Fibroblast of peridontal ligament (primary cell): ENCODE results near the gene CFAP410.
A peak's percentile ranks its signal among the peaks of the same experiment; 100 is the strongest.

Source experiments
- DNase-seq: peaks from one replicate; pipeline ENCODE4 v3.0.0-alpha.2; 2010; ENCODE audit errors: extremely low read depth

CFAP410 gene

DNA sequence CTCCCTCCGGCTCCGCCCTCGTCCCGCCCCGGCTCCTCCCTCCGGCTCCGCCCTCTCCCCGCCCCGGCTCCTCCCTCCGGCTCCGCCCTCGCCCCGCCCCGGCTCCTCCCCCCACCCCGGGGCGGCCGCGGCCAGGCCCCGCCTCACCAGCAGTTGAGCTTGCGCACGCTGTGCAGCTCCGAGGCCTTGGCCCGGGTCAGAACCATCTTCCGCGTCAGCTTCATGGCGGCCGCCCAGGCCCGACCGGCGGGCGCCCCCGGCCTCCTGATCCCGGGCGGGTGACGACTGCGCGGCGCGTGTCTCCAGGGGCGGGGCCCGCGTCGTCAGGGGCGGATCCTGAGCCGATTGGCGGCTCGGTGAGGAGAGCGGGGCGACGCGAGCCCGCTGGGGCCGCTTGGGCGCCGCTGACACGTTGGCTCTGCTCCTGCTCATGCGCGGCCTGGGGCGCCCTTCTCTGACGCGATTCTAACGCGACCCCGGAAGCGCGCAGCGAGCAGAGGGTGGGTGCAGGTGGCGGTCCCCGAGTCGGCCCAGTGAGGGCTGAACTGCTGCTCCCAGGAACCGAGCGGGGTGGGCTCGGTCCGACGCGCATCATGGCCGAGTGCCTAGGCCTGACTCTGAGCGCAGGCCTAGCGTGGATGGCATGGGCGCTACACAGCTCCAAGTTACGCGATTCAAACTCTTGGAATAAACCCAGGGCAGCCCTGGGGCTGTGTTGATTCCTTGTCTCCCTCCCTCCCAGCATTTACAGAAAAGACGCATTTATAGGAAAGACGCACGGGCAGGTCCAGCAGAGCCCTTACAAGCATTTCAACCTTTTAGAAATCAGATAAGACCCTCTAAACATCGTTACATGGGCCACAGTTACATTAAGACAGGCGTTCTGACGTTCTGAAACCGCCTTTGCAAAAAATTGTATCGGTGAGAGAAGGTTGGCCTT lies at the start of gene CFAP410:
Gene CFAP410 (minus strand): TSS at position 420 of the 940 bp plus-strand sequence. CDS start 196 bp downstream, at position 224.
- DNase-seq, result peak; percentile 91

- no peak for DNase-seq
These were observed 45.8 kb upstream of the CFAP410 start for GRCh38 chr21:44384968-44385367.

DNA sequence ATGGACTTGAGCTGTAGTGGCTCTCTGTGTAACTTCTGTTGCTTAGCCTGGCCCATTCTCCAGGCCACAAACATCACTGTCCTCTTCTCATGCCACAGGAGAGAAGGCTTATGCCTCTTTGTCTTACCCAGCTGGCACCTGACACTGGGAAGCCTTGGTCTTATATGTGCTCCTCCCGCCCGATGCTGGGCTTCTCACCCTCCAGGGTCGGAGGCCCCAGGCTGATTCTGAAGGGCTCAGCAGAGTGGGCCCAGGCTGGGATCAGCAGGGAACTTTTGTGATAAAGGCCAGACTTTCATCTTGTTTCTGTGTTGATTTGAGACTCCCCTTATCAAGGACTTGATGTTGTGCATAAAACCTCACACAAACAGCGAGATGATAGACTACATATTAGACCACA lies 44.0 kb upstream of the CFAP410 start:
- no peak for DNase-seq

DNA sequence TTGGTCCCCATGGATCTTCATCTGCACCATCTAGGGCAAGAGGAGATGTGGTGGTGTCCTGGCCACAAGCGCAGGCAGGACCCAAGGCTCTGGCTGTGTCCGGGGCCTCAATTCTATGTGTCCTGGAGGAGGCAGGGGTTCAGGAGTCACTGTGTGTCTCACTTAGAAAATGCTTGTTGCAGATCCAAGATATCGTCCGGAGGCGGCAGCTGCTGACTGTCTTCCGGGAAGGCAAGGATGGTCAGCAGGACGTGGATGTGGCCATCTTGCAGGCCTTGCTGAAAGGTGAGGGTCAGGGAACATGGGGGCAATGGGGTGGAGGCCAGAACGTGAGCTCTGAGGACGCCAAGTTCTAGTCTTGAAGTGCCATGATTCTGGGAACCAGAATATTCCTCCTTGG lies 43.3 kb upstream of the CFAP410 start:
- no peak for DNase-seq

DNA sequence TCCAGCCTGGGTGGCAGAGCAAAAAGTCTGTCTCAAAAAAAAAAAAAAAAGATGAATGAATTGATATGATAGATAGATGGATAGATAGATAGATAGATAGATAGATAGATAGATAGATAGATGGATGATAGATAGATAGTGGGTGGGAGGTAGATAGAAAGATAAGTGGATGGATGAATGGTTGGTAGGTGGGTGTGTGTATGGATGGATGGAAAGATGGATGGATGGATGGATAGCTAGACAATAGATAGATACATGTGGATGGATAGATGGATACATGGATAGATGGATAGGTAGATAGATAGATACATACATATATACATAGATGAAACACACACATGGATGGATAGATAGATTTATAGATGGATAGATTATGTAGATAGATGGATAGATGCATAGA lies 42.7 kb upstream of the CFAP410 start:
- DNase-seq, result no peak

- no peak for DNase-seq
These were observed 41.7 kb upstream of the CFAP410 start for GRCh38 chr21:44380876-44381275.

DNA sequence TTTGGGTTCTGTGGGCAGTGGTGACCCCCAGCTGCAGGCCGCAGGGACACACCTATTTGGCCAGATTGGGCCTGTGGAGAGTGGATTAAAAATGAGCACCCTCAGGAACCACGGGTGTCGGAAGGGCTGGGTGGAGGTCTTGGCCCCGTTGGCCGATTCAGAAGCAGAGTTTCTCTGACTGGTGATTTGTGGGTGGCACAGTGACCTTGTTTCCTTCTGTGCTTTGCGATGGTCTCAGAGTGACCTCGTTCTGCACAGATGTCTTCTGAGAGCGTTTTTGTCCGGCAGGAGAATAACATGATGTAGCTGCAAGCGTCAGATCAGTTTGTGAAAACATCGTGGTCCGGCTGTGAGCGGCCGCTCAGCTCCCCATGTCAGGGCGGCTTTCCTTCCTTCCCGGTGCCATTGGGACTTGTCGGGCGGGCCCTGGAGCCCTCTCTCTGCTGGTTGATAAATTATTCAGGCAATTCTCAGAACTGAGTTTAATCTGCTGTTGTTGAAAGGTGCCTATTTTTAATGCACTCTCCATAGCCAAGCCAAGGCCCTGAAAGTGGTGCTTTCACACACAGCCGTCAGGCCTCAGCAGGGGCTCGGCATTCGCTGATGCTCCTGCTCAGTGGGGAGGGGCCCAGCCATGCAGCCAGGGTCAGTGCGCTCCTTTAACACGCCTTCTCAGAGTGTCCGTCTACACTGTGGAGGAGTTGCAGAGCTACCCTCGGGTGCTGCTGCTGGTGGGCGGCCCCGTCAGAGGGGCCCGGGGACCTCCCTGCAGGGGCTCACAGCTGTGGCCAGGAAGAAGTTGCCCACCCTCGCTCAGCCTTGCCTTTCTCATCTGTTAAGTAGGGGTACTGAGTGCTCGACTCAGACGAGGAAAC lies 41.0 kb upstream of the CFAP410 start:
- DNase-seq, result no peak

- no peak for DNase-seq
These were observed 40.3 kb upstream of the CFAP410 start for GRCh38 chr21:44379515-44379848.

GRCh38 chr21:44378646-44379514 lies 39.7 kb upstream of the CFAP410 start:
- no peak for DNase-seq

- DNase-seq, result no peak
These were observed 38.9 kb upstream of the CFAP410 start for GRCh38 chr21:44377922-44378645.

- no peak for DNase-seq
These were observed 38.2 kb upstream of the CFAP410 start for GRCh38 chr21:44377201-44377921.

- no peak for DNase-seq
These were observed 37.4 kb upstream of the CFAP410 start for GRCh38 chr21:44376606-44377005.

- no peak for DNase-seq
These were observed 36.6 kb upstream of the CFAP410 start for GRCh38 chr21:44375761-44376241.

DNA sequence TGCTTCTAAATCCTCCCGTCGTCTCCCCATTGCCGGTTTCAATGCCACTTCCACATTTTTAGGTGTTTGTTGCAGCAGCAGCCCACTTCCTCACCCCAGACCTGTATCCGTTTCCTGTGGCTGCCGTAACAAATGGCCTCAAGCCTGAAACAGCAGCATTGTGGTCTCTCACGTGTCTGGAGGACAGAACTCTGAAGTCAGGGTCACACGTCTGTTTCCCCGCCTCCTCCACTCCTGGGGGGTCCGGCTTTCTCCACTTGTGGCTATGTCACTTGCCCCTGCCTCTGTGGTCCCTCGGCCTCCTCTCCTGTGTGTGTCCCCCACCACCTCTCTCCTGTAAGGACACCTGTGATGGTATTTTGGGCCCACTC lies 36.1 kb upstream of the CFAP410 start:
- DNase-seq, result no peak

DNA sequence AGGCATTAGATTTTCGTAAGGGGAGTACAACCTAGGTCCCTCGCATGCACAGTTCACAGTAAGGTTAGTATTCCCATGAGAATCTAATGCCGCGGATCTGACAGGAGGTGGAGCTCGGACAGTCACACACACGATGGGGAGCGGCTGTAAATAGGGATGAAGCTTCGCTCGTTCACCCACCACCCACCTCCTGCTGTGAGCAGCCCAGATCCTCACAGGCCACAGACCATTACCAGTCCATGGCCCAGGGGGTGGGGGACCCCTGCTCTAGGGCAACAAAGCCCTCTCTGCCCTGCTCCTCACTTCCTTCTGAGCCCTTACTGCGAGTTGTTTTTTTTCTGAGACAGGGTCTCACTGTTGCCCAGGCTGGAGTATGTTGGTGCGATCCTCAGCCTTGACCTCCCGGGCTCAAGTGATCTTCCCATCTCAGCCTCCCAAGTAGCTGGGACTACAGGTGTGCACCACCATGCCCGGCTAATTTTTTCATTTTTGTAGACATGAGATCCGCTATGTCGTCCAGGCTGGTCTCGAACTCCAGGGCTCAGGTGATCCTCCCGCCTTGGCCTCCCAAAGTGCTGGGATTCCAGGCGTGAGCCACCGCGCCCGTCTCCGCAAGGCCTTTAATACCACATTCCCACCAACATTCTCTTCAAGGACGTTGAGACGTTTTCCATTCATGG lies 35.6 kb upstream of the CFAP410 start:
- no peak for DNase-seq

GRCh38 chr21:44372616-44373015 lies 33.4 kb upstream of the CFAP410 start:
- no peak for DNase-seq

DNA sequence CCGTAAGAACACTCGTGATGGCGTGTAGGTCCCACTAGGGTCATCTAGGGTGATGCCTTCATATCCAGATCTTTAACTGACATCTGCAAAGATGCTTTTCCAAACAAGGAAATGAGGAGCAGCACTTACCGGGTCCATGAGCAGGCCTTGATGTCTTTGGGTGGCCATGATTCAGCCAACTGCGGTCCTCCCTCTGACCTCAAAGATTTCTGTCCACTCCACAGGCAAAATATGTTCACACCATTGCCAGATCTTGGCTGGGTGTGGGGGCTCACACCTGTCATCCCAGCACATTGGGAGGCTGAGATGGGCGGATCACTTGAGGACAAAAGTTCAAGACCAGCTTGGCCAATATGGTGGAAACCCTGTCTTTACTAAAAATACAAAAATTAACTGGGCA lies 32.4 kb upstream of the CFAP410 start:
- DNase-seq, result no peak

DNA sequence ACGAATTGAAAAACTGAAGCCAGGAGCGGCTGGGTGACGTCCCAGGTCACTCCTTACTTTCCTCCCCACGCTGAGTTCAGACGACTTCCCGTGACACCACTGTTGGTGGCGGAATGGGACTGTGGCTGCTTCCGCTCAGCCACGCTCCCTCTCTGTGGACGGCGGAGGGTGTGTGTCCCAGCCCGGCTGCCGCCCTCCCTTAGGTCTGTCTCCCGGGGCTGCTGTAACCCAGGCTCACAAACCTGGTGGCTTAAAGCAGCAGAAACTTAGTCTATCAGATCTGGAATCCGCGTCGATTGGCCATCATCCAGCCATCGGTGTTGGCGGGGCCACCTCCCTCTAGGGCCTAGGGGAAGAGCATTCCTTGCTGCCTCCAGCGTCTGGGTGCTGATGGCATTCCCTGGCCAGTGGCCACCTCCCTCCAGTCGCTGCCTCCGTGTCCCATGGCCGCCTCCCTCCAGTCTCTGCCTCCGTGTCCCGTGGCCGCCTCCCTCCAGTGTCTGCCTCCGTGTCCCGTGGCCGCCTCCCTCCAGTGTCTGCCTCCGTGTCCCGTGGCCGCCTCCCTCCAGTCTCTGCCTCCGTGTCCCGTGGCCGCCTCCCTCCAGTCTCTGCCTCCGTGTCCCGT lies 31.7 kb upstream of the CFAP410 start:
- no peak for DNase-seq

DNA sequence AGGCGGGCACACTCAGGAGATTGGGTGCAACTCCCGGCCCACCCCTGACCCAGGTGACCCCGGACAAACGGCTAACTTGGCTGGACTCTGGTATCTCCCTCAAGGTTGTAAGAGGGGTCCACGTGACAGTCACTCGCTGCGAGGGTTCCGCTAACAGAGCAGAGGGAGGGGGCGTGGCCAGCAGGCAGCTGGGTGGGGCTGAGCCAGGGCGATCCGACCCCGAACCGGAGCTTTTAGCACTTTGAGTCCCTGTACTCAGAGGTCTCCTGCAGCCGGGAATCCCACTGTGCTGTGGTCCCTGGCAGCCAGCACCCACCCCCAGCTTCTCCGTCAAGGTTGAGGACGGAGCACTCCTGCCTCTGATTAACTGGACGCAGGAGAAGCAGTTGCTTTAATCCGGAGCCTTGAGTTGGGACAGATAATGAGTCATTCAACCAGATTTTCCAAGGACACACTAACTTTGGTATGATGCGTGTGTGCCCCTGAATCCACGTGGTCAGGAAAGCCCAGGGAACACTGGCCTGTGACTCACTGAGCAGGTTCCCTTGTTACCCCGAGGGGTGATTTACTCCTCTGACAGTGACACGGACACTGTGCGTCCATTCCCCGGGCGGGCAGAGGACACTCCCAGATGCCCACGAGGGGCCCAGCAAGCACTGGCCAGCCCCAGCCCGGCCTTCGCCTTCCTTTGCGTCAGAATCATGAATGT lies 31.0 kb upstream of the CFAP410 start:
- no peak for DNase-seq
